GM19025 (cell line): ENCODE measurements around the gene ST6GALNAC5.

Experiments used
- ATAC-seq: cut with Tn5 transposase; IDR thresholded peaks from one replicate; pipeline ENCODE4 v1.9.1; 2021; ENCODE audit warnings: mild to moderate bottlenecking, low read depth, moderate library complexity; ENCODE audit not compliant: unreplicated experiment

The ST6GALNAC5 gene

GRCh38 chr1:76998582-76999223 lies 131.4 kb downstream of the ST6GALNAC5 start:
- ATAC-seq: no peak

- peak; percentile 51 for ATAC-seq
Measured at GRCh38 chr1:77007675-77008074, 140.4 kb downstream of the ST6GALNAC5 start.

GRCh38 chr1:77010937-77011336 lies 143.7 kb downstream of the ST6GALNAC5 start:
- no peak for ATAC-seq

GRCh38 chr1:77012066-77012465 lies 144.8 kb downstream of the ST6GALNAC5 start:
- no peak for ATAC-seq

GRCh38 chr1:77014073-77014788 lies 147.0 kb downstream of the ST6GALNAC5 start:
- ATAC-seq: no peak

GRCh38 chr1:77015748-77016341 lies 148.6 kb downstream of the ST6GALNAC5 start:
- ATAC-seq: no peak

- no peak for ATAC-seq
Measured at GRCh38 chr1:77016386-77016985, 149.2 kb downstream of the ST6GALNAC5 start.

GRCh38 chr1:77018311-77018710 lies 151.0 kb downstream of the ST6GALNAC5 start:
- no peak for ATAC-seq

GRCh38 chr1:77018761-77019160 lies 151.5 kb downstream of the ST6GALNAC5 start:
- no peak for ATAC-seq

- no peak for ATAC-seq
Measured at GRCh38 chr1:77021732-77022131, 154.5 kb downstream of the ST6GALNAC5 start.

- ATAC-seq: no peak
Measured at GRCh38 chr1:77024500-77024899, 157.2 kb downstream of the ST6GALNAC5 start.

GRCh38 chr1:77025599-77025998 lies 158.3 kb downstream of the ST6GALNAC5 start:
- ATAC-seq: no peak

- no peak for ATAC-seq
Measured at GRCh38 chr1:77026135-77026534, 158.9 kb downstream of the ST6GALNAC5 start.

- ATAC-seq: no peak
Measured at GRCh38 chr1:77026640-77027039, 159.4 kb downstream of the ST6GALNAC5 start.

- no peak for ATAC-seq
Measured at GRCh38 chr1:77027847-77028246, 160.6 kb downstream of the ST6GALNAC5 start.

- ATAC-seq: no peak
Measured at GRCh38 chr1:77030401-77031105, 163.3 kb downstream of the ST6GALNAC5 start.

- ATAC-seq: peak; percentile 54
Measured at GRCh38 chr1:77031106-77031662, 163.9 kb downstream of the ST6GALNAC5 start.

GRCh38 chr1:77036560-77036959 lies 169.3 kb downstream of the ST6GALNAC5 start:
- no peak for ATAC-seq

- ATAC-seq: no peak
Measured at GRCh38 chr1:77037038-77037437, 169.8 kb downstream of the ST6GALNAC5 start.

GRCh38 chr1:77038000-77038399 lies 170.7 kb downstream of the ST6GALNAC5 start:
- no peak for ATAC-seq
